ENCODE data around the gene NT5DC3.

DNA sequence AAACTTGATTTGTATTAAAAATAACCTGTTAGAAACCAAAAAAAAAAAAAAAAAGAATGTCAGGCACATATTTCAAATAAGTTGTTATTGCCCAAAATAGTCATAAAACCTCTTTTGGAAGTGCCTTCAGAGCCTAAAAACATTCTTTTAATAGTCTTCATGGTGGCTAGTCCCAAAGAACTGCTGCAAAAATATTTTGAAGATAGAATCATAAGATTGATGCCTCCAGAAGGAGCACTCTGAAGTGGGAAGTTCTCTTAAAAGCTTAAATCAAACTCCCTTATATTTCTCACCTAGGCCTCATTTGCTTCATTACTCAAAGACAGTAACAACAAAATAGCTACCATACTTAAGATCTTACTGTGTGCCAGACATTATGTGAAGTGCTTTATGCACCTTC lies 27.2 kb upstream of the NT5DC3 start:
- no peak for TF ChIP-seq CTCF (IDR thresholded peaks at IDR 0.05)
- TF ChIP-seq POLR2AphosphoS5 (IDR thresholded peaks at IDR 0.05) = no peak
- TF ChIP-seq POLR2A (IDR thresholded peaks at IDR 0.05) = no peak
